Chondrocyte (in vitro differentiated cells): Measurements from ENCODE around the gene COL18A1. TPM values are rescaled to one million over a fixed set of nuclear protein-coding genes. Genes with fewer than 3 reads are reported as not detected.
"Not testable (repeated sequence)": the region's sequence is repeated elsewhere in the genome, so short reads cannot be mapped to it uniquely, and the experiment has no call there.

Experiments
- DNase-seq: peaks from one replicate; pipeline ENCODE4 v3.0.0; 2021; ENCODE audit warnings: mixed read lengths, low spot score
- H3K27ac Mint-ChIP-seq: one replicate; pipeline ENCODE4 v1.8.0; 2021; ENCODE audit warnings: mild to moderate bottlenecking, moderate library complexity, mixed read lengths; ENCODE audit not compliant: unreplicated experiment
- H3K27me3 Mint-ChIP-seq: 2 replicates; pipeline ENCODE4 v1.8.0; 2021; ENCODE audit warnings: low read depth, mixed read lengths
- H3K36me3 Mint-ChIP-seq: 2 replicates; pipeline ENCODE4 v1.8.0; 2021; ENCODE audit warnings: low read depth, mixed read lengths
- H3K4me1 Mint-ChIP-seq: 2 replicates; pipeline ENCODE4 v1.8.0; 2021; ENCODE audit warnings: low read depth, mild to moderate bottlenecking, mixed read lengths
- H3K4me3 Mint-ChIP-seq: one replicate; pipeline ENCODE4 v1.8.0; 2021; ENCODE audit warnings: mild to moderate bottlenecking, moderate library complexity, mixed read lengths; ENCODE audit not compliant: unreplicated experiment
- H3K9me3 Mint-ChIP-seq: 2 replicates; pipeline ENCODE4 v1.8.0; 2021; ENCODE audit warnings: low read depth, mixed read lengths
- total RNA-seq: library from RNA; stranded (reverse); gene quantifications from 3 replicates; pipeline ENCODE4 v1.2.1, GENCODE V29; 2021
- TF ChIP-seq, protein P1 (sequence below): fragments of 200-600 bp; sonication (generic); IDR thresholded peaks from 2 replicates; pipeline ENCODE4 v1.5.0; 2021; ENCODE audit warnings: antibody characterized with exemption, mild to moderate bottlenecking, moderate library complexity

COL18A1 gene
- total RNA-seq, 1 donor from 2014 or later, result 616 TPM

DNA sequence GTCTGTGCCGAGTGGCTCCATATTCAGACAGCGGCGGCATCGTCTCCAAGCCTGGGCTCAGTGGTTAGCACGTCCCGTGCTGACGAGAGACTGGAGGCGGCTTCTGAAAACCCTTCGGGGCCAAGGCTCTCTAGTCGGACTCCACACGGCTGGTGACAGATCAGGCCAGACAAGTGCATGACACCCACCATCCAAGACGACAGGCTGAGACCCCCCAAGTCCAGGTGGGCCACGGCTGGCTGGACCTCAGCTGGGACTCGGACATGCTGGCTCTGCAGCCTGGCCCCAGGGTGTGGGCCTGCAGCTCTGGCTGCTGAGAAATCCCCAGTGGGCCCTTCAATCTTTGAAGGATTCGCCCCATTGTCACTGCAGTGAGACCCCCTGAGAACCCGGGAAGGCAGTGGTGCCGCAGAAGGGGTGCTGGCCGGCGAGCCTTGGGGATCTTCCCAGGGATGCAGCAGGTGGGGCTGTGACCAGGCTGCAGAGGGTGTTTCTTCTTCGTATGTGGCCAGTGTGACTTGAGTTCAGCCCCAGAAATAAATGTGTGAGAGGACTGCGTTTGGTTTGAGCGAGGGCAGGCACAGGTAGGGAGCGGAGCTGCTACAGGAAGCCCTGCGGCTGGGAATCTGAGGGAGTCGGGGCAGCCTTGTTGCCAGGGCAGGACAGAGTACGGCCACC lies 153.2 kb downstream of the COL18A1 start:
- TF ChIP-seq, protein P1, sequence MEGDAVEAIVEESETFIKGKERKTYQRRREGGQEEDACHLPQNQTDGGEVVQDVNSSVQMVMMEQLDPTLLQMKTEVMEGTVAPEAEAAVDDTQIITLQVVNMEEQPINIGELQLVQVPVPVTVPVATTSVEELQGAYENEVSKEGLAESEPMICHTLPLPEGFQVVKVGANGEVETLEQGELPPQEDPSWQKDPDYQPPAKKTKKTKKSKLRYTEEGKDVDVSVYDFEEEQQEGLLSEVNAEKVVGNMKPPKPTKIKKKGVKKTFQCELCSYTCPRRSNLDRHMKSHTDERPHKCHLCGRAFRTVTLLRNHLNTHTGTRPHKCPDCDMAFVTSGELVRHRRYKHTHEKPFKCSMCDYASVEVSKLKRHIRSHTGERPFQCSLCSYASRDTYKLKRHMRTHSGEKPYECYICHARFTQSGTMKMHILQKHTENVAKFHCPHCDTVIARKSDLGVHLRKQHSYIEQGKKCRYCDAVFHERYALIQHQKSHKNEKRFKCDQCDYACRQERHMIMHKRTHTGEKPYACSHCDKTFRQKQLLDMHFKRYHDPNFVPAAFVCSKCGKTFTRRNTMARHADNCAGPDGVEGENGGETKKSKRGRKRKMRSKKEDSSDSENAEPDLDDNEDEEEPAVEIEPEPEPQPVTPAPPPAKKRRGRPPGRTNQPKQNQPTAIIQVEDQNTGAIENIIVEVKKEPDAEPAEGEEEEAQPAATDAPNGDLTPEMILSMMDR, result no peak
- DNase-seq, result peak; percentile 69
- Mint-ChIP-seq H3K4me3 (no peak overlapping the region), H3K27ac (no peak overlapping the region), H3K27me3 (peaks cover 4% of the 10 kb centered on the region), H3K36me3 (no peaks in the 10 kb centered on the region), H3K9me3 (peaks cover 1% of the 10 kb centered on the region), H3K4me1 (peaks cover 18% of the 10 kb centered on the region)

DNA sequence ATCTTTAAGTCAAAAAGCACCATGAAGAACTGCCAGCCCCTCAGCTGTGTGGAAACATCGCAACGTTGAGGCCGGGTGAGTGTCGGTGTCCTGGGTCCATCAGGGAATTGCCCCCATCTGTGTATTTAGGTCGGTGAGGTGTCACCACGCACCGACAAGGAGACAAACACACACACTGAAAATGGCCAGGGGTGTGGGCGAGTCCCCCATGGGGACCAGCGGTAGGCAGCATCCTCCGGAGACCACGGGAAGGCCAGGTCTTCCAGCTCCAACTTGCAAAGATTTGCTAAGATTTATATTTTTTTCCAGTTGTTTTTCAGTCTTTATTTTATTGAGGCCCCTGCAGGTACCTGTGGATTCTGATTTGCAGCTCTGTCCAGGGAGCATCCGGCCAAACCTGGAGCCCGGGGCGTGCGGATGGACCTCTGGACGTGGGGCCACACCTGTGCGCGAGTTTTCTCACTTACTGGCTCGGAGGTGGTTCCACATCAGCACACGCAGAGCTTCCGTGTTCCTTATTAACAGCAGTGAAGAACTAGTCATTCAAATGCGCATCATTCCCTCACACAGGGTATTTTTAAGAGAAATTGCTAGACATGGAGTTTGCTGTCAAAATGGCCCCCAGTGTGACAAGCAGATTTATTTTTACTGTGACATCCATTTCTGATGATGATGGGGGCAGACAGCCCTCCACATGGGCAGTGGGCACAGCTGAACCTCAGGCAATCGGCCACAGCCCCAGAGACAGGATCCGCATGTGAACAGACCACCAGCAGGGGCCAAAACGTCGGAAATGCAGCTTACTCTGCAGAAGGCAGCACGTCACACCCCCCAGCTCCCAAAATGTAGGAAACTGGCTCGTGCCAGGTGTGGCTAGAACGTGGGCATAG lies 154.5 kb downstream of the COL18A1 start:
- Mint-ChIP-seq H3K4me1 (peaks cover 21% of the 10 kb centered on the region), H3K4me3 (no peak overlapping the region)
- TF ChIP-seq, protein P1, result no peak

DNA sequence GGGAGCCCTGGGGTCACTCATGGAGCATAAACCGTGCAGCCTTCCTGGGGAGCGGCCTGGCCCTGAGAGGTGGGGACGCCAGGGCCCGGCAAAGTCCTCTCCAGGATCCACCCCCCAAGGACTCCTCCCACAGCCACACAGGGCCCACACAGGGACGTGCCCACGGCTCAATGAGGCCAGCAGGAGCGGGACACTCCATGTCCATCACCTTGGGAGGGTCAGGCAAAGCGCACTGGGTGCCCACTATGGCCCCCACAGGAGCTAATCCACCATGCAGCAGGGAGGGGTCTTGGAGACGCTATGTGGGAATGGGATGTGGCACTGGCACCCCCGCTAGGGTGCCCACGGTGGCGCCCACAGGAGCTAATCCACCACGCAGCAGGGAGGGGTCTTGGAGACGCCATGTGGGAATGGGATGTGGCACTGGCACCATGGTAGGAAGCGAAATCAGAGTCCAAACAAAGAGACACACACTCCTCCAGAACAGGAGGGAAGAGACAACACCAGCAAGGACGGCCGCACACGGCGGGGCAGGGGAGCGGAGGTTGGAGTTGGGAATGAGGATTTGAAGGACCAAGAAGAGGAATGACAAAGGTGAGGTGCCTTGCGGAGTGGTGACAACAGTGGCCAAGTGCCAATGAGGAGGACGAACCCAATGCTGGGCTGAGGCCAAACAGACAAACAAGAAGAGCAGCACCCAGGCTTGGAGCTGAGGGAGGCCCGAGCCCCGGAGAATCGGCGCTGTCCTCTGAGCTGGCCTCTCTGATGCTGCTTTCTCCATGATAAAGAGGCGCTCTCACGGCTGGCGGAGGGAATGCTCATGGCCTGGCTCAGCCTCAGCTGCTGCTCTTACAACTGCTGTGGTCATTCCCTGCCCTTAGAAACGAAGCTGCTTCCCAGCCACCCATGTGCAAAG lies 155.4 kb downstream of the COL18A1 start:
- peak overlapping the region; percentile 6 for H3K4me3 Mint-ChIP-seq
- no peak overlapping the region for H3K27ac Mint-ChIP-seq
- H3K9me3 Mint-ChIP-seq, result peaks cover 8% of the 10 kb centered on the region
- DNase-seq, result peak; percentile 74
- H3K27me3 Mint-ChIP-seq, result peaks cover 12% of the 10 kb centered on the region
- H3K4me1 Mint-ChIP-seq, result peaks cover 17% of the 10 kb centered on the region
- peaks cover 2% of the 10 kb centered on the region for H3K36me3 Mint-ChIP-seq
- TF ChIP-seq, protein P1, result no peak

More for the DNA sequence above, 154.5 kb downstream of the COL18A1 start:
- no peak for DNase-seq
- H3K9me3 Mint-ChIP-seq, result peaks cover 8% of the 10 kb centered on the region
- H3K36me3 Mint-ChIP-seq, result peaks cover 2% of the 10 kb centered on the region
- H3K27me3 Mint-ChIP-seq, result peaks cover 8% of the 10 kb centered on the region
- H3K27ac Mint-ChIP-seq, result no peak overlapping the region

DNA sequence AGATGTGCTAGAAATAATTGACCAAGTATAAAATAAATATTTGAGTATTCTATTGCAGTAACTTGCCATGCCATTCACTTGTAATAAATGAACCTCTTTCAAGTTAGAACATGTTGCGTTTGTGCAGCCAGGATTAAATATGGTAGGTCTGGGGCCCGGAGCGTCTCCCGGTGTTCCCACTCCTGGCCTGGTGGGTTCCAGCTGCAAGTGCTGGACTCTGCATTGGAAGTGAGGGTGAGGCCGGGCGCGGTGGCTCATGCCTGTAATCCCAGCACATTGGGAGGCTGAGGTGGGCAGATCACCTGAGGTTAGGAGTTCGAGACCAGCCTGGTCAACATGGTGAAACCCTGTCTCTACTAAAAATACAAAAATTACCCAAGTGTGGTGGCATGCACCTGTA lies 156.3 kb downstream of the COL18A1 start:
- H3K4me3 Mint-ChIP-seq, H3K36me3 Mint-ChIP-seq, H3K9me3 Mint-ChIP-seq, DNase-seq, H3K27ac Mint-ChIP-seq: not testable (repeated sequence)
- H3K4me1 Mint-ChIP-seq, result peaks cover 17% of the 10 kb centered on the region
- H3K27me3 Mint-ChIP-seq, result peaks cover 14% of the 10 kb centered on the region

DNA sequence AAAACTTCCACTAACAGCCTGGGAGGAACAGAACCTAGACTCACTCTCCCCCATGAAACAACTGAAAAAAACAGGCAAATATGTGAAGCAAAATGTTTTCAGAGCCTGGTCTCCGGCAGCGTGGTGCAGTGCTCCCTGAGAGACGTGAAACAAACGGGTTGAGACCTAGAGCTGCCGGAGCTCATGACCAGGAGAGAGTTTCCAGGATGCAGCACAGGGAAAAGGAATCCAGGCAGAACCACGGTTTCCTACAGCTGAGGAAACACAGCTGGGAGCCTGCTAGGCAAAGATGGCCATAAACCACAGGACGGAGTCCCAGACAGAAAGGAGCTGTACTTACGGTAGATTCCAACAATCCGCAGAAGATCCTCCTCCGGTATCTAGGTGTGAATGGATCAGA lies 157.4 kb downstream of the COL18A1 start:
- Mint-ChIP-seq H3K9me3 (peaks cover 8% of the 10 kb centered on the region), H3K27ac (no peak overlapping the region), H3K4me3 (no peak overlapping the region), H3K4me1 (peaks cover 14% of the 10 kb centered on the region), H3K36me3 (peaks cover 2% of the 10 kb centered on the region), H3K27me3 (peaks cover 14% of the 10 kb centered on the region)
- TF ChIP-seq, protein P1, result no peak
- no peak for DNase-seq
